Brain pericyte (primary cell): ENCODE measurements around the gene MAP3K7.

ENCODE experiments used
- DNase-seq: peaks from one replicate; pipeline ENCODE4 v3.0.0-alpha.2; 2012; ENCODE audit warnings: low read depth, low spot score

The MAP3K7 gene

DNA sequence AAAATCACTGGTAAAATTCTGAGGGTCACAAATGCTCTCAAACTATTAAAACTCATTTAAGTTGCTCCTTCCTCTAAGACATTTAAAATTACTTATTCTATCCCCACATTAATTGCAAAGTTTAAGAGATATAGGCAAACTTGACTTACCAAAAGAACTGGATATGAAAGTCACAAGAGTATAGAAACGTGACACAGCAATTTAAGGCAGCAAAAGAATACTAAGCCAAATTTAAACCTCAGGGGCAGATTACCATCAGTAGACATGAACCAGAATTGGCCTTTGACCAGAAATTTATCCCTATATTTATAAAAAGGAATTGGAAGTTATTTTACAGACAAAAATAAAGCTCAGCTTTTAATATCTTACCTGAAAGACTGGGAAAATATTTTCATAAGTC is 56.0 kb downstream of the MAP3K7 start:
- DNase-seq = no peak

DNA sequence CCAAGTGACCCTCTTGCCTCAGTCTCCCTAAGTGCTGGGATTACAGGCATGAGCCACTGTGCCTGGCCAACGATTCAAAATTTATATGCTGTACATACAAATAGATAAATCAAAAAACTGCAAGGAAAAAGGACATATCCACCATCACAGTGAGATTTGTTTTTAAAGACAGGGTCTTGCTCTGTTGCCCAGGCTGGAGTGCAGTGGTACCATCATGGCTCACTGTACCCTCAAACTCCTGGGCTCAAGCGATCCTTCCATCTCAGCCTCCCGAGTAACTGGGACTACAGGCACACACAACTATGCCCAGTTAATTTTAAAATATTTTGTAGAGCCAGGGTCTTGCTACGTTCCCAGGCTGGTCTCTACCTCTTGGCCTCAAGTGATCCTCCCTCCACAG is 61.5 kb downstream of the MAP3K7 start:
- no peak for DNase-seq

DNA sequence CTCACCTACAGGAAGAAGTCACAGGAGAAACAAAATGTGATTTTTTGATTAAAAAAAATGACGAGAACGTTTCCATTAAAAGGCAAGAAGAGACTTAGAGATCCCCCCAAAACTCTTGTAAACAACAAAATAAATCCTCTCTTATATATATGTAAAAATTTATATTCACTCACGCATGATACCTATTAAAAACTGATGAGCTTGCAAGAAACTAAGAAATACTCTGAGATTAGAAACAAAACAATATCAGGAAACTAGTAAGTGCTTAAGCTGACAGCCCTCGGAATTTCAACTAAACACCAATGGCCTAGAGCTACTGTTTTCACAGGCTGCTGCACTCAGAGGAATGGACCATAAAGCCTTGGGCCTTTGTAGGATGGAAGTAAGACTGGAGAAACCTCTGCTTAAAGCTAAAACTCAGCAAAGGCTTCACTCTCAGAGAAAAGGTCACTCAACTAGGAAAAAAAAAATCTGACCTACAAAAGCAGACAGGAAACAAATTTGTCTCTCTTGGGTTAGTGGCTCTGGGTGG is 63.0 kb downstream of the MAP3K7 start:
- DNase-seq = no peak

DNA sequence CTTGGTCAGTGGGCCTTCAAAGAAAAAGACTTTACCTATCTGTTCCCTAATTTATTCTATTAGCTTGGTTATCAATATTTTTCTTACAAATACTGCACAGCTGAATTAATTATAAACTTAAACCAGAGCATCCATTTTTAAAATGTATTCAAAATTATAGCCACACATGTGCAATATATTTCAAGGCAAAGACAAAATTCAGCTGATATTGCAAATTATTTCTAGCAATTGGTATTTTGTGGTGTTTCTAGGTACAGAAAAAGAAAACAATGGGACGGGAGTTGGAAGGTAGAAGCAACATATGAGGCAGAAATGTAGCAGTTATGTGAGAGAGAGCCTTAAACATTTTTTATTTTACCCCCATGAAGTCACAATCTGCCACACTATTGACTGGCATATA is 64.9 kb downstream of the MAP3K7 start:
- DNase-seq = no peak

DNA sequence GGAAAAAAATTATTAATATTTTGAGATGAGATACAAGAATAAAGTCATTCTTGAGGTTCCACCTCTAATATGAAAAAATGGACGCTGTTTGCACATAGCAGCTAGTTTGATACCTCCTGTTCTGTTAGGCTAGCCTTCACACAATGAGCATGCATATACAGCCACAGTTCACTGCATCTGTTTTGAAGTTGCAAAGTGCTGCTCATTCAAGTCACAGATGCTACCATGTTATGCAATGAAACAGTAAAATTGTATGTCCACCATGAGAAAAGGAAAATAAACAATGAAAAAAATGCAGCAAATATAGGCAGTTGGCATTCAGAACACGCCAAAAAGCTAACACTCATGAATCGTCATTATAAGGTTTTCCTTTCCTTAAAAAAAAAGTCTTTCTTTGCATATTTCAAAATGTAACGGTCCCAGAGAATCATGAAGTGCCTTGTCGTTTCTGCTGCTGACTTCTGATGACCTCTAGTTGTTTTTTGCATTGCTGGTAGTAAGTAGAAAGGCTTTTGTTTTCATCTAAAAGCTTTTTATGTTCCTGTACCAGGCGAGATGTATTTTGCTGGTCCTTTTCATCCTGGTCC is 70.7 kb downstream of the MAP3K7 start:
- DNase-seq = no peak

DNA sequence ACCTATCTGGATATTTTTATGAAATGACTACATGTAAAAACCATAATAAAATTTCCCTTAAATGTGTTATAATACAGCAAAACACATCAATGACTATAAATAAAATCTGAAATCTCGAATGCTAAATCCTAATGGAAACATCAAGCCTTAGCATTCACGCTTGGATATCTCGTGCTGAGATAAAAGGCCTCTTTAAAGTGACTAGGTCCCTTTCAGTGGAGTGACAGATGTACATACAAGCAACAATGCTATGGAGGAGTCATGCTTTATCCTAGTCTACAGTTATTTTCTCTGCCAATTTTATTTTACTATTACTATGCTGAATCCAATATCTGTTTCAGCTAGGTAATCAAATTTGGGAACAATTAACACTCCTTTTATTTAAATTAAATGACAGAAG is 72.4 kb downstream of the MAP3K7 start:
- DNase-seq = no peak

DNA sequence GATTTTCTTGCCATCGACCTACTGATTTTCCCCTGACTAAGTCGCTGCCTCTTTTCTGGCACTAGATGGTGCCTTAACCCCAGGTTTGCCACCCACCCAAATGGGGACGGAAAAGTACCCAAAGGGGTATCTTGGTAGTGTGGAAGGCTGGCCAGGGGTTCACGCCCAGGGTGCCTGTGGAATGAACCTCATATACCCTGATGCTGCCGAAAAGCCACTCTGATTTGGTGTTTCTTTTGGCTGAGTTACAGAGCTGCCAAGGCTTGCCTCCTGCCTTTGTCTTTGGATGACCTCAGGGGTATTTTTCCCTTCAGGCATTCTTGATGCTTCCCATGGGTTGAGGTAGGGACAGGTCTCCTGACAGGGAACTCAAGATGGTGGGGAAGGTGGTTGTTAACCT is 78.1 kb downstream of the MAP3K7 start:
- DNase-seq = no peak

DNA sequence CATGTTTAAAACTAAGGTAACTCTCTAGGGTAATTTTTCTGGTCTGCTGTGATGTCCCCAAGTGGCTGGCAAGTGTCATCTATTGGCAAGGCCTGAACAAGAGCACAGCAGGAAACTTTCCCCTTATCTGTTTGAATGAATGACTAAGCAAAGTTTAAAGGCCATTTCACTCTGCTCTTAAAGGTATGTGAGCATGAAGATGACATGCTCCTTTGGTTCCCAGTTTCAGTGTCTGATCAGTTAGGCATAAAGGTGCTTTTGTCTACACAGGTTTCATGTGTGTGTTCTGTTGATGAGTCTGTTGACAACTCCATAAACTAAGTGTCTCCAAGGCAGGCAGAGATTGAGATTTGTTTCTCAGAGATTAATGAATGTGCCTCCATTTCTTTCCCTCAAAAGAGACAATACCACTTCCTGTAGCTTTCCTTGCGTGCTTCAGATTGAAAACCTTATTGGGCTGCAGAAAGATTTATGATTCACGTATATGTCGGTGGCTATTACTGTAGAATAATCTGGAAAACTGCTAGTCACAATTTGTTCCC is 83.9 kb downstream of the MAP3K7 start:
- no peak for DNase-seq

DNA sequence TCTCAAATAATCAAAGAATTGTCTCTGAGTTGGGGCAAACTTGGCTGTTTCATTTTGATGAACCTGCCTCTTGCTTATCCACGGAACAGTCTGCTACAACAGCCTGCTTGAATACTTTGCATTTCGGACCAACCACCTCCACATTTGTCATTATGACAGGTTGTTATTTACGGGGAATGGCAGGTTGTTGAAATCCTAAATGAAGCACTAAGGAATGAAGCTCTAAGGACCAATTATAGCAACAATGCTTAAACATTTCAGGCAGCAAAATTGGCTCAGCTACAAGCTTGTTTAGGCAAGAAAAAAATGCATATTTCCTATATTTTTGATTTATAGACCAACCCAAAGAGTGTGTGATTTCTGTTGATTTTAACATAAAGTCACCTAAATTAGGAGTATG is 84.5 kb downstream of the MAP3K7 start:
- no peak for DNase-seq

DNA sequence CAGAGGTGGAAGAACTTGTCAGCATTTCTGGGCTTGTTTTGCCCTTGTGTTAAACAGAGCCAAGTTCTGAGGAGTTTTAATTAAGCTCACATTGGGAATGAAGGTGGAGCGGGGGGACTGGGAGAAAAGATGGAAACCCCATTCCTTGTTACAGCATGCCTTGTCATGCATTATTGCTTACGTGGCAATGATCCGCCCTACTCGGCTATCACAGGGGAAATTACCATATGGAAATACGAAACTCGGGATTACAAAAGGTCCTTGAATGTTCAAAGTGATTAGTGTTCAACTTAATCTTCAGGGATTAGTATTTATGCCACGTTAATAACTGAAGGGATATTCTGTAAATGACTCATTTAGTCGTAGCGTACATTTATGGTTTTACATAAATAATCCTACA is 86.4 kb downstream of the MAP3K7 start:
- no peak for DNase-seq

DNA sequence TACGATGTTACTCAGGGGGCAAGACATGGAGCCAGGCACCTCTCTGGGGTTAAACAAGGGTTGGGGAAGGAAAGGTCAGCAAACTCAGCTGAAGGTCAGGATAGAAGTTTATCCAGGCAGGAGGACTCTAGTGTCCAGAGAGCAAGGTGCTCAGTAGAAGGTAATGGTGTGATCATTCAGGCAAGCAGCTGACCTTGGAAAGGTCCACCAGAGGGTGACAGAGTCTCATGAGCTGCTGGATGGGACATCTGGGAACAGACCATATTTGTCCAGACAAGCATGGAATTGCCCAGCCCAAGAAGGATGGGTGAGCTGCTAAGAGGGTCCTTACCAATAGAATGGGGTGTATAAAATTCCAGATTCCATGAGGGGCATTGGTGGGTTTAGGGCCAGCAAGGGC is 89.5 kb downstream of the MAP3K7 start:
- no peak for DNase-seq

DNA sequence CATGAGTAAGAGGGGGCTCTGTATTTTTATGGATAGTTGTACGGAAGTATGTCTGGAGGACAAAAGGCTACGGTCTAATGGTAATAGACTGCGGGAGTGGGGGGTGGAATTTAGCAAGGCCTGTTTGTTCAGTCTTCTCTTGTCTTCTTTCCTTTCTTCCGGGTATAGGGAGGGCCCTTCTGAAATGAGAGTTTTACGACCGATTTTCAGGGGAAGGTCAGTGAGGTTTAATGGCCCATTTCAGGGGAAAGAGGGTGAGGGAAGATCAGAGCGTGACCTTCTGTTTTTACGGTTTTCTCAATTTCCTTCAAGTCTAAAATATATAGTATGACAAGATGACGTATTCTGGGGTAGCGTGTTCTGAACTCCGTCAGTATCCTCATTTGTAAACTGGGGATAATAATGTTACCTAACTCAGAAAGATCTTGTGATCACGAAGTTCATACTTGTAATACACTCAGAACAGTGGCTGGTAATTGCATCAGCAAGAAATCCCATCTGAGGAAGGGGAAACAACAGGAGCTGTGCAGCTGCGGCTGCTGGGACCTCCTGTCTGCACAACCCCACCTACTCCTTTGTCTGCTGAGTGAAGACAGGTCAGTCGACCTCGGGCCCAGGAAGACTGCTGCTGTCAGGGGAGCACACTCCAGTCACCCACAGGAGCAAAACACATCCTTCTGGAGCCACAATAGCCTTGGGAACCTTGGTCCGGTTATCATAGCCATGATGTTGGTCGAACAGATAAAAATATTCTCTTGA is 90.4 kb downstream of the MAP3K7 start:
- DNase-seq = no peak

DNA sequence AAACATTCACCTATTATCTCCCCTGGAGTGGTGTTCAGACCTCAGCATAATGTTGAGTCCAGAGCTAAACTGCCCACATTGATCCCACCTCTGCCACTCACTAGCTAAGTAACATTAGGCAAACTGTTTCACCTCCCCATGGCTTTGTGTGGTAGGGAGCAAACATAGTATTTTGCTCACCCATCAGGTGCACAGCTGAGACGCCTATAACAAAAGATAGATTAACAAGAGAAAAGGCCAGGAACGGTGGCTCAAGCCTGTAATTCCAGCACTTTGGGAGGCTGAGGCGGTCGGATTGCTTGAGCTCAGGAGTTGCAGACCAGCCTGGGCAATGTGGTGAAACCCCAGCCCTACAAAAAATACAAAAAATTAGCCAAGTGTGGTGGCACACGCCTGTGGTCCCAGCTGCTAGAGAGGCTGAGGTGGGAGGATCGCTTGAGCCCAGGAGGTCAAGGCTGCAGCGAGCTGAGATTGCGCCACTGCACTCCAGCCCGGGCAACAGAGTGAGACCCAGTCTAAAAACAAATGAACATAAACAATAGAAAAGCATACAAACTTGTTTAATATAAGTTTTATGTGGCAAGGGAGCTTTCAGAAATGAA is 91.6 kb downstream of the MAP3K7 start:
- no peak for DNase-seq

DNA sequence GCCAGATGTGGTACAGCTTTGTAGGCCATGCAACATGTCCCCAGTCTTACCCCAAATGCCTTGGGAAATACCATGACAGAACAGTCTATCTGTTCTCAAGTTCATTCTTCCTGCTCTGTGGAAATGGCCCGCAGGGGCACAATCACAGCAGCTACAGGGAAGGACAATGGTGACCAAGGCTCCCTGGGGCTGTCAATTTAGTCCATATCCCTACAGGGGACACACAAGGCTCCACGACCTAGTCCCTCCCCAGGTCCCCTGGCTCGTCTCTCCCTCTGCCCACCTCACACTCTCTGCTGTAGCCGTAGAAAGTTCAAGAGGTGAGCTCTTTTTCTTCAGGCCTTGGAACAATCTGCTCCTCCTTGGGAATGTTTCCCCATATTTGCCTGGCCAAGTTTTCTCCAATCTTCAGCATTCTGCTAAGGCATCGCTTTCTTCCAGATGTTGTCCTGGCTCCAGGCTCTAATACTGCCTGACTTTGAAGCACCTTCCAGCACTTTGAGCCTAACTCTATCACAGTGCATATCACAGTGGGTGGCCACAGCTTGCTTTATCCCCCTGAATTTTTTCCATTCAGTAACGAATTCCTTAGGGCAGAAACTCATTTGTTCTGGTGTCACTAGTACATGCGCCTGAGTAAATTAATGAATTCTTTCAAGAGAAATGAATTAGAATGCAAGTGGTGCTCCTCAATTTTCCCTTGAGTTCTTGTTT is 92.6 kb downstream of the MAP3K7 start:
- no peak for DNase-seq

DNA sequence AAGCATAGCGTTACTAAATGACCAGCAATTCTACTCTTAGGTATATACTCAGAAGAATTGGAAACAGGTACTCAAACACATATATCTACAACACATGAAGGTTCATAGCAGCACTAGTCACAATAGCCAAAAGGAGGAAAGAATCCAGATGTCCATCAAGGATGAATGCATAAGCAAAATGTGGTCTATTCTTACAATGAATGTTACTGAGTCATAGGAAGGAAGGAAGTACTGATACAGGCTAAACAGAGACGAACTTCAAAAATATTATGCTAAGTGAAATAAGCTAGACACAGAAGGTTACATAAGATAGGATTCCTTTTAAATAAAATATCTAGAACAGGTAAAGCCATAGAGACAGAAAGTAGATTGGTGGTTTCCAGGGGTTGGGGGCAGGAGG is 93.5 kb downstream of the MAP3K7 start:
- no peak for DNase-seq

DNA sequence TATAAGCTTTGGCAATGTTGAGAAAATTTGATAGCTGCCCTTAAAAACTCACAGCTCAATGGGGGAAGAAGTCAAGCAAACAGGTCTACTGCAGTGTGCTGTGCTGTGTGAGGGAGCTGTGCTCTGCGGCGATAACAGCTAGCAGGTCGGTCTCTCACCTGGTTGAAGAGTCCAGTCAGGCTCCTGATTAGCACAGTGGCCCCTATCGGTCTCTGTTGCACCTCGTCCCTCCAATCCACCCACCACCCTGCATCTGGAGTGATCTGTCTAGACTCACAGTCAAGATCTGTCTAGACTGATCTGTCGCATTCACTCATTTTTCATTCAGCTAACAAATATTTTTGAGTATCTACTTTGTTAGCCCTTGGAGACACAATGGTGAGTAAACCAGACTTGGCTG is 94.1 kb downstream of the MAP3K7 start:
- no peak for DNase-seq

DNA sequence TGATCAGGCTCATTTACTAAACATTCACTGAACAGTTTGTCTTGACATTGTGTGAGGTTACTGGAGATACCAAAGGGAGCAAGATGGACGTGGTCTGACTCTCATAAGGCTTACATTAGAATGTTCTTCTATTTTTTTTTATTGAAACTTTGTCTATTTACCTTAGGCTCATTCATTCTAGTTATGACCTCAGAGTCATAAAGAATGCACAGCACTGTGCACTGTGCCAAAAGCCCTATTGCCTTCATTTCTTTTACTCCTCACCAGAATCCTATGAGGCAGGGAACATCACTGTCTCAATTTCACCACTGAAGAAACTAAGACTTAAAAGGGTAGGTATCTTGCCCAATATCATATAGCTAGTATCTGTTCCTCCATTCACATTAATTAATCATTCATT is 94.5 kb downstream of the MAP3K7 start:
- DNase-seq = no peak

DNA sequence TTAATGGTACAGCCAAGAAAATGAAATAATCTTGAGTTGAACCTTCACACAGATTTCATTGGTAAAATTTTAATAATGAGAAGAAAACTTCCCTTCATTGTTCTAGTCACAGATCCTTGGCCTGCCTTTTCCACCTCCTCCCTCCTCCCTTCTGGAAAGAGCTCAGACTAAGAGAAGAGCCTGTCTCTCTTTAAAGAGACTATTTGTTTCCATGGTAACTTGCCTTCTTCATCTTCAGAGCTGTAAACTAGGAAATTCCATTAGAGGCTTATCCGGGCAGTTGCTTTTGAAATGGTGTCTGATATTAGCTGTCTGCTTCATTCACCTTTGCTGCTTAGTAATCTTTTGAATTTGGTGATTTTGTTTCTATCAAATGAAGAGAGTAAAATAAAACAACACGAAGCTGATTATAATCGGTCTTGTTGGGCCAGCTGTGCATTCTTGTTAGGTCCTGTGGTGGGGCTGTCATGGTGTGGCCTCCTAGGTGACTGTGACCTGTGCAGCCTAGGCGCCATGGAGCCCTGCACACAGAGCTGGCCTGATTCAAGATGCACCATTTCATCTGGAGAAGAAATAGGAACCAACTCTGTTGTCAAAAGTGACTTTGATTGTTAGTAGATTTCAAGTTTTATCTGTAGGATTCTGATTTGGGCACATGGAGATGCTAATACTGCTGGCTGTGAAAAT is 96.7 kb downstream of the MAP3K7 start:
- no peak for DNase-seq

DNA sequence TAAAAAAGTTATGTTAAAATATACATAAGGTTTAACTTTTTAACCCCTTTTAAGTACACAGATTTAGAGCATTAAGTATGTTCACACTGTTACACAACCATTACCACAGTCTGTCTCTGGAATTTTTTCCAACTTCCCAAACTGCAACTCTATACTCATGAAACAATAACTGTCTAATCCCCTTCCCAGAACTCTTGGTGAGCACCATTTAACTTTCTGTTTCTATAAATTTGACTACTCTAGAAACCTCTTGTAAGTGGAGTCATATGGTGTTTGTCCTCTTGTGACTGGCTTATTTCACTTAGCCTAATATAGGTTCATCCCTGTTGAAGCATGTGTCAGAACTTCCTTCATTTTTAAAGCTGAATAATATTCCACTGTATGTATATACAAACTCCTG is 98.1 kb downstream of the MAP3K7 start:
- DNase-seq = no peak

DNA sequence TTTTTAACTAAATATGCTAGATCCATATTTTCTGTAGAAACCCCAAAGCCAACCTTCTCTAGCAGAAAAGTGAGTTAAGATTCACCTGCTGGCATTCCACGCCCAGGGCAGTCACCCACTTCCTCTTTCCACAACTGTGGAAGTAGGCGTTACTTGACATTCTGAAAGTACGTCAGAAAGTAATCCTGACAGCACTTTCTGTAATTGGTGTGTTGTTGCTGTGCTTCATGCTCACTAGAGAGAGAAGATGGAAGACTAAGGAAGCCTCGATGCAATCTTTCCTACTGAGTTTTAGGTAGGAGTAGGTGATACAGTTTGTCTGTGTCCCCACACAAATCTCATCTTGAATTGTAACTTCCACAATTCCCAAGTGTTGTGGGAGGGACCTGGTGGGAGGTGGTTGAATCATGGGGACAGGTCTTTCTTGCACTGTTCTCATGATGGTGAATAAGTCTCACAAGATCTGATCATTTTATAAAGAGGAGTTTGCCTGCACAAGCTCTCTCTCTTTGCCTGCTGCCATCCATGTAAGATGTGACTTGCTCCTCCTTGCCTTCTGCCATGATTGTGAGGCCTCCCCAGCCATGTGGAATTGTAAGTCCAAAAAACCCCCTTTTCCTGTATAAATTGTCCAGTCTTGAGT is 101.1 kb downstream of the MAP3K7 start:
- no peak for DNase-seq

DNA sequence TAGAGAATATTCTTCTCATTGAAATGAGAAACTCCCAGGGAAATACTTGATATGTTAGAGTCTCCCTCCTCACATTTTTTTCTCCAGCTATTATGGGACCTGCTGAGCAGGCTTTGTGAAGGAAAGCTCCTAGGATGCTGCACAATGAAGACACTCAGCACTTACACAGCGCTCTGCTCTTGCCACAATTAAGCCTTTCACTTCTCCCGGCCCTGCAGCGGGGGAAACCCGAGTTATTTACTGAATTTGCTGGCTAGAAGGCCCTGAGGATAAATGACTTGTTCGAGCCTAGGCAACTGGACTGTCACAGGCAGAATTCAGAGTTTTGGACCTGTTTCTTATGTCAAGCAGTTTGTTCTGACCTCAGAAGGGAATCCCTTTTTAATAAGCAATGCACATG is 102.0 kb downstream of the MAP3K7 start:
- DNase-seq = no peak
